Inflammatory macrophage (primary cell): ENCODE data around the gene OR4M1.
"Not testable (repeated sequence)": the region's sequence is repeated elsewhere in the genome, so short reads cannot be mapped to it uniquely, and the experiment has no call there.

ENCODE experiments used
- DNase-seq, 2 donors: peaks; one replicate each; pipeline ENCODE4 v3.0.0-alpha.2; 2020 to 2022
- total RNA-seq, 18 experiments: gene quantifications; one replicate each; lab custom pipeline; 2026; ENCODE audit warnings: mixed read lengths in 6 of 18, inconsistent platforms in 2 of 18; lab: John Stamatoyannopoulos, UW

Gene OR4M1
- 0 to 0.07 (median 0) reads per million in 18 experiments for total RNA-seq

- not testable (repeated sequence) for DNase-seq
These were observed at the start of gene OR4M1 for GRCh38 chr14:19773204-19773603. TSS of gene OR4M1 (plus strand) at chr14:19773504. CDS start at chr14:19780323, 6,819 bp downstream.

- no peak for DNase-seq
These were observed 43.9 kb upstream of the OR4M1 start for GRCh38 chr14:19729359-19729758.

GRCh38 chr14:19729763-19730162, 43.5 kb upstream of the OR4M1 start:
- no peak for DNase-seq

- DNase-seq = not testable (repeated sequence)
These were observed 39.4 kb upstream of the OR4M1 start for GRCh38 chr14:19733893-19734292.

- DNase-seq = no peak
These were observed 30.0 kb upstream of the OR4M1 start, which contains the start of gene OR4Q3 for GRCh38 chr14:19743256-19743655. TSS of gene OR4Q3 (plus strand) at chr14:19743571.

- DNase-seq = not testable (repeated sequence)
These were observed 21.0 kb upstream of the OR4M1 start for GRCh38 chr14:19752316-19752715.

- DNase-seq = no peak
These were observed 19.1 kb upstream of the OR4M1 start for GRCh38 chr14:19754172-19754571.

GRCh38 chr14:19771491-19771890, 1.8 kb upstream of the OR4M1 start:
- not testable (repeated sequence) for DNase-seq

- DNase-seq = peak; percentile 2 to 6
These were observed 1.3 kb upstream of the OR4M1 start for GRCh38 chr14:19771895-19772430.

- peak in 1 of 2 donors; percentile 5 for DNase-seq
These were observed 850 bp upstream of the OR4M1 start for GRCh38 chr14:19772454-19772853.

- DNase-seq = no peak
These were observed 2.3 kb downstream of the OR4M1 start for GRCh38 chr14:19775587-19775986.

- not testable (repeated sequence) for DNase-seq
These were observed 12.5 kb downstream of the OR4M1 start for GRCh38 chr14:19785848-19786247.

GRCh38 chr14:19787318-19787717, 14.0 kb downstream of the OR4M1 start:
- DNase-seq = not testable (repeated sequence)

- DNase-seq = not testable (repeated sequence)
These were observed 14.8 kb downstream of the OR4M1 start for GRCh38 chr14:19788150-19788549.

GRCh38 chr14:19796520-19797108, 23.3 kb downstream of the OR4M1 start:
- not testable (repeated sequence) for DNase-seq

GRCh38 chr14:19799880-19800279, 26.6 kb downstream of the OR4M1 start:
- no peak for DNase-seq

GRCh38 chr14:19800282-19801117, 27.2 kb downstream of the OR4M1 start:
- no peak for DNase-seq

GRCh38 chr14:19801118-19801464, 27.8 kb downstream of the OR4M1 start:
- no peak for DNase-seq

- DNase-seq = not testable (repeated sequence)
These were observed 30.2 kb downstream of the OR4M1 start, which contains the start of gene OR4N2 for GRCh38 chr14:19803470-19803869. TSS of gene OR4N2 (plus strand) at chr14:19803770. CDS start at chr14:19827449, 23,679 bp downstream.

- DNase-seq = not testable (repeated sequence)
These were observed 40.0 kb downstream of the OR4M1 start for GRCh38 chr14:19813171-19813920.

- DNase-seq = not testable (repeated sequence)
These were observed 46.6 kb downstream of the OR4M1 start for GRCh38 chr14:19819879-19820278.

- DNase-seq = not testable (repeated sequence)
These were observed 47.7 kb downstream of the OR4M1 start for GRCh38 chr14:19821016-19821415.

GRCh38 chr14:19823178-19823577, 49.9 kb downstream of the OR4M1 start:
- no peak for DNase-seq
